ENCODE results near the gene SPECC1.

SPECC1 gene

GRCh38 chr17:20127360-20128035 lies 118.3 kb downstream of the SPECC1 start:
- DNase-seq (ENCODE audit: extremely low read depth, low read depth) = no peak
- TF ChIP-seq, protein P1, sequence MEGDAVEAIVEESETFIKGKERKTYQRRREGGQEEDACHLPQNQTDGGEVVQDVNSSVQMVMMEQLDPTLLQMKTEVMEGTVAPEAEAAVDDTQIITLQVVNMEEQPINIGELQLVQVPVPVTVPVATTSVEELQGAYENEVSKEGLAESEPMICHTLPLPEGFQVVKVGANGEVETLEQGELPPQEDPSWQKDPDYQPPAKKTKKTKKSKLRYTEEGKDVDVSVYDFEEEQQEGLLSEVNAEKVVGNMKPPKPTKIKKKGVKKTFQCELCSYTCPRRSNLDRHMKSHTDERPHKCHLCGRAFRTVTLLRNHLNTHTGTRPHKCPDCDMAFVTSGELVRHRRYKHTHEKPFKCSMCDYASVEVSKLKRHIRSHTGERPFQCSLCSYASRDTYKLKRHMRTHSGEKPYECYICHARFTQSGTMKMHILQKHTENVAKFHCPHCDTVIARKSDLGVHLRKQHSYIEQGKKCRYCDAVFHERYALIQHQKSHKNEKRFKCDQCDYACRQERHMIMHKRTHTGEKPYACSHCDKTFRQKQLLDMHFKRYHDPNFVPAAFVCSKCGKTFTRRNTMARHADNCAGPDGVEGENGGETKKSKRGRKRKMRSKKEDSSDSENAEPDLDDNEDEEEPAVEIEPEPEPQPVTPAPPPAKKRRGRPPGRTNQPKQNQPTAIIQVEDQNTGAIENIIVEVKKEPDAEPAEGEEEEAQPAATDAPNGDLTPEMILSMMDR (IDR thresholded peaks at IDR 0.05; ENCODE audit: low read depth, low read length) = no peak

- TF ChIP-seq, protein P1 (IDR thresholded peaks at IDR 0.05; ENCODE audit: low read depth, low read length) = no peak
- DNase-seq (ENCODE audit: extremely low read depth, low read depth) = no peak
Measured at GRCh38 chr17:20128036-20128667, 119.0 kb downstream of the SPECC1 start.

GRCh38 chr17:20133517-20133916 lies 124.4 kb downstream of the SPECC1 start:
- no peak for DNase-seq (ENCODE audit: extremely low read depth, low read depth)
- TF ChIP-seq, protein P1 (IDR thresholded peaks at IDR 0.05; ENCODE audit: low read depth, low read length) = no peak

DNA sequence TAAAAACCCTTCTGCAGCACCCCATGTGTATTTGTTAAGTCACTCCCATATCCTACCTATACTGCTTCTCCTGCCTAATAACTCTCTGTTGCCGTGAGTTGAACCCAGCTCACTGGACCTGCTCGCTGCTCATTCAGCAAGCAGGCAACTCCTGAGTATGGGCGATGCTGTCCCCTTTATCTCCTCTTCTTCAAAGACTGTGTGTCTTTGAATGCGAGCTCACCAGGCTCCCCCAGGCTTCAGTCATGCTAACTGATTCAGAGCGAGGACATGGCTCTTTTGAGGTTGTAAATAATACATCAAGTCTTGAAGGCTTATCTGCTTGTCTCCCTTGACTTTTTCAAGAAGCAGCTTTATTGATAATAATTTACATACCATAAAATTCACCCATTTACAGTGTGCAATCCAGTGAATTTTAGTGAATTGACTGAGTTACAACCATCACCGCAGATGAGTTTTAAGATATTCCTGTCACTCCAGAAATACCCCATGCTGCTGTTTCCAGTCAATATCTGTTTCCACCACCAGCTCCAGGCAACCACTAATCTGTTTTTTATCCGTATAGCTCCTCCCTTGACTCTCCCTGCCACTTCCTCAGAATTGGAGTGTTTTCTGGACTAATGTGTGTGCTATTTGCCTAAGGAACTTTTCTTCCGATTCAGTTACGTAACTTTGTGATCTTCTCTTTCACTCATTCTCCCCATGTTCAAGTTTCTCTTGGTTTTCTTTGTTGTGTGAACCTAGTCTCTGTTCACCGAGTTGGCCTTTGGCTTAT lies 132.2 kb downstream of the SPECC1 start:
- no peak for DNase-seq (ENCODE audit: extremely low read depth, low read depth)
- TF ChIP-seq, protein P1 (IDR thresholded peaks at IDR 0.05; ENCODE audit: low read depth, low read length) = no peak

DNA sequence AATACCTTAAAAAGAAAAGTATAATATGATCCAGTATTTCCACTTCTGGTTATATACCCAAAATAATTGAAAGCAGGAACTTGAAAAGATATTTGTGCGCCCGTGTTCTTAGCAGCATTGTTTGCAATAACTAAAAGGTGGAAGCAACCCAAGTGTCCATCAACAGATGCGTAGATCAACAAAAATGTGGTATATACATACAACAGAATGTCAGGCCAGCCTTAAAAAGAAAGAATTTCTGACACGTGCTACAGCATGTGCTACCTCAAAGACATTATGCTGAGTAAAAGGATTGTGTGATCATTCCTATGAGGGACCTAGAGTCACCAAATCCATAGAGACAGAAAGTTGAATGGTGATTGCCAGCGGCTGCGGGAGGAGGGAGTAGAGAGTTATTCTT lies 133.1 kb downstream of the SPECC1 start:
- no peak for DNase-seq (ENCODE audit: extremely low read depth, low read depth)
- TF ChIP-seq, protein P1 (IDR thresholded peaks at IDR 0.05; ENCODE audit: low read depth, low read length) = no peak

GRCh38 chr17:20143740-20144139 lies 134.6 kb downstream of the SPECC1 start:
- DNase-seq (ENCODE audit: extremely low read depth, low read depth) = no peak
- TF ChIP-seq, protein P1 (IDR thresholded peaks at IDR 0.05; ENCODE audit: low read depth, low read length) = no peak

DNA sequence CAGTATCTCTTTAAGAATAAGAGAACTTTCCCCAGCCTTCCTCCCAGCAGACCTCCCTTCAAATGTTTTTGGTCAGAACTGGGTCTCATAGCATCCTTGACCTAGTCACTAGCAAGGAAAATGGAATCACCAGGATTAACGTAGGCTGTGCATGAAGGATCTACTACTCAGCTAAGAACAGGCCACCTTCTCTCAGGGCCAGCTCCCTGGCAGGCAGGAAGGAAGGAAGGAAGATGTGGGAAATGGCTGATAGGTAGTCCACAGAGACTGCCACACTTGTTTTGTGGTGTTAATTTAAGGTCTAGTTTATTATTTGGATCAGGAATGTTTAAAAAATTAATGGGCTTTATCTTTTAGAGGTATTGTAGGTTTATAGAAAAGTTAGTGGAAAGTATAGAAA lies 136.4 kb downstream of the SPECC1 start:
- DNase-seq (ENCODE audit: extremely low read depth, low read depth) = no peak
- TF ChIP-seq, protein P1 (IDR thresholded peaks at IDR 0.05; ENCODE audit: low read depth, low read length) = no peak

Data from AG09319 (cell line).